ENCODE measurements around the gene FBRSL1. TPM values are rescaled to one million over a fixed set of nuclear protein-coding genes. Genes with fewer than 3 reads are reported as not detected.

Gene FBRSL1
- total RNA-seq, 1 donor from 2014 or later = 199 TPM

DNA sequence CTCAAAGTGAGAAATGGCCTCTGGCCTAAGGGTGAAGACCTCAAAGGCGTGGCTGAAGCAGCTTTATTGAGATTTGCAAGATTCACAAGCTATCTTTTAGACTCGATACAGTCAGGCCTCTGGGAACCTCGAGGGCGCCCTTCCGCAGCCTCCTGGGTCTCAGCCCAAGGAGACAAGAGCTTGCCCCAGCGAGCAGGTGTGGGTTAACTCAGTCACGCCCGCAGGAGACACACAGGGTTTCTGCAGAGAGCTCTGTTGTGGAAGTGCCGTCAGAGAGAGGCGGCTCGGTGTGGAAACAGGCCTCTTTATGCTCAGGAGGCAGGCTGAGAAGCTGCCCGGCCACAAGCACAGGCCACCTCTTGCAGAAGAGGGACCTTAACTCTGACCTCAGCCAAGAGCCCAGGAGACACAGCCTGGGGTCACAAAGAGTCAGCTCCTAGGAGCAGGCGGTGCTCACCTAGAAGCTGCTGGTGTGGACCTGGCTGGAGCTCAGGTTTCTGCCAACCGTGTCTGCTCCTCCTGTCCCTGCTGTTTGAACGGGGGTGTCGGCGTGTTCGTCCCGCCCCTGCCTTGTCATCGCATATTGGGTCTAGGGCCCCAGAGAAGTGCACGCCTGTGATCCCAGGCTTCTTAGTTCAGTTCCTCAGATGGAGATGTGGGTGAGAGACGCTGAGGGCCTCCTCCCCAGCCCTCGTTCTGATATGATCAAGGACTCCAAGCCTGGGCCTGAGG, 42.1 kb upstream of the FBRSL1 start:
- no peak overlapping the region for H3K4me3 Mint-ChIP-seq (ENCODE audit: low read depth)
- H3K27me3 Mint-ChIP-seq = peaks cover 33% of the 10 kb centered on the region
- peaks cover 10% of the 10 kb centered on the region for H3K4me1 Mint-ChIP-seq (ENCODE audit: low read depth)
- H3K9me3 Mint-ChIP-seq (ENCODE audit: low read depth) = peaks cover 3% of the 10 kb centered on the region
- H3K36me3 Mint-ChIP-seq (ENCODE audit: insufficient read depth) = peaks cover 2% of the 10 kb centered on the region
- no peak for DNase-seq (ENCODE audit: low spot score, unreplicated experiment)
- no peak overlapping the region for H3K27ac Mint-ChIP-seq
- no peak for TF ChIP-seq CTCF (IDR thresholded peaks at IDR 0.05; ENCODE audit: unreplicated experiment)

DNA sequence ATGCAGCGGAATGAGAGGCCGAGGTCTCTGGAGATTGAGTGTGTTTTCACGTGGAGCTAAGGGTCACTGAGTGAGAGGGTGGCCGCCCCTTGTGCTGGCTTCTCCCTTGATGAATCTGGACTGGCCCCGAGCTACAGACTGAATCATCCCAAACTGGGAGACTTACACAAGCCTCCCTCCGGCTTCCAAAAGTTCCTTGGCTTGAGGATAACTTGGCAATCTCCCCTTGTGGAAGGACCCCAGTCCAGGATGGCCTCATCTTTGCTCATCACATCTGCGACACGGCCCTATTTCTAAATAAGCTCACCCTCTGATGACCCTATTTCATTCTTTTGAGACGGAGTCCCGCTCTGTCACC, 41.5 kb upstream of the FBRSL1 start:
- H3K36me3 Mint-ChIP-seq (ENCODE audit: insufficient read depth) = no peaks in the 10 kb centered on the region
- no peak for TF ChIP-seq CTCF (IDR thresholded peaks at IDR 0.05; ENCODE audit: unreplicated experiment)
- H3K9me3 Mint-ChIP-seq (ENCODE audit: low read depth) = no peaks in the 10 kb centered on the region
- H3K4me3 Mint-ChIP-seq (ENCODE audit: low read depth) = no peak overlapping the region
- no peak for DNase-seq (ENCODE audit: low spot score, unreplicated experiment)
- H3K27ac Mint-ChIP-seq = no peak overlapping the region
- H3K27me3 Mint-ChIP-seq = peaks cover 34% of the 10 kb centered on the region
- H3K4me1 Mint-ChIP-seq (ENCODE audit: low read depth) = peaks cover 10% of the 10 kb centered on the region

DNA sequence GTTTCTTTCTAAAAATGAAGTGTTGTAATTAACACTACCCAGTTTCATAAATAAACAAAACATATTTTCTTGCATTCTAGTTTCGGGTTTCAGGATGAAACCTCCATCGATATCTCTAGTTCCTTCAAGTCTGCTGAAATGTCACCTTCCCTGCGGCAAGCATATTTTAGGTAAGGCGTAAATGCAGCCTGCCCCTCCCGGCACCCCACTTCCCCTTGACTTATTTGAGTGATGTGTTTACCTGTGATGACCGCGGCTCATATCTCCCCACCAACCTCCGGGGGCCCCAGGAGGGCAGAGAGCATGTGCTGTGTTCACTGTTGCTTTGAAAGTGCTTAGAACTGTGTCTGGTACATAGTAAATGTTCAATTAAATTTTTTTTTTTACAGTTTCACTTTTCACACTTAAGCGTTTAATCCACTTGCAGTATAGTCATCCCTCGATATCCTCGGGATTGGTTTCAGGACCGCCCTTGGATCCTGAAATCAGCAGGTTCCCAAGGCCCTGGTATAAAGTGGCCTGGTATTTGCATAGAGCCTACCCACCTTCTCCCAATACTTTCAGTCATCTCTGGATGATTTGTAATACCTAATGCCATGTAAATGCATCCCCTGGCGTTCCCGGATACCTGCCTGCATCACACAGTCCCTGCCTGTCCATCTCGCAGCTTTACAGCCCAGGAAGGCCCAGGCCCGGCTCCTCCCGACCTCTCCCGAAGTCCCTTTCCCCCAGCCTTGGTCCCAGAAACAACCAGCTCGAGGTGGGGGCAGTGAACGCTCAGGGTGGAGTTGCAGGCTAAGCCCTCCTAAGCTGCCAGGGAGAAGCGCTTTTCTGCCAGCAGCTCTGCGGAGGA, 40.2 kb upstream of the FBRSL1 start:
- Mint-ChIP-seq H3K4me3 (ENCODE audit: low read depth) (no peak overlapping the region), H3K36me3 (ENCODE audit: insufficient read depth) (no peaks in the 10 kb centered on the region), H3K9me3 (ENCODE audit: low read depth) (no peaks in the 10 kb centered on the region), H3K27me3 (peaks cover 28% of the 10 kb centered on the region), H3K4me1 (ENCODE audit: low read depth) (peaks cover 10% of the 10 kb centered on the region), H3K27ac (peak overlapping the region; percentile 62)
- no peak for DNase-seq (ENCODE audit: low spot score, unreplicated experiment)
- TF ChIP-seq CTCF (IDR thresholded peaks at IDR 0.05; ENCODE audit: unreplicated experiment) = no peak

- no peaks in the 10 kb centered on the region for H3K36me3 Mint-ChIP-seq (ENCODE audit: insufficient read depth)
- no peak for TF ChIP-seq CTCF (IDR thresholded peaks at IDR 0.05; ENCODE audit: unreplicated experiment)
- no peak overlapping the region for H3K27ac Mint-ChIP-seq
- H3K27me3 Mint-ChIP-seq = peaks cover 33% of the 10 kb centered on the region
- H3K4me1 Mint-ChIP-seq (ENCODE audit: low read depth) = peaks cover 8% of the 10 kb centered on the region
- no peak overlapping the region for H3K4me3 Mint-ChIP-seq (ENCODE audit: low read depth)
- H3K9me3 Mint-ChIP-seq (ENCODE audit: low read depth) = no peaks in the 10 kb centered on the region
- DNase-seq (ENCODE audit: low spot score, unreplicated experiment) = no peak
Measured at GRCh38 chr12:132450418-132451171, 39.4 kb upstream of the FBRSL1 start.
